ENCODE measurements around the gene ENOX2. TPM values are rescaled to one million over a fixed set of nuclear protein-coding genes. Genes with fewer than 3 reads are reported as not detected.

The ENOX2 gene
- total RNA-seq, 1 donor from 2014 or later: 21.0 TPM

- no peak for DNase-seq (ENCODE audit: low spot score)
Measured at GRCh38 chrX:130885508-130885907, 17.5 kb downstream of the ENOX2 start.

GRCh38 chrX:130884627-130885026, 18.4 kb downstream of the ENOX2 start:
- DNase-seq (ENCODE audit: low spot score): no peak

GRCh38 chrX:130879869-130880268, 23.1 kb downstream of the ENOX2 start:
- DNase-seq (ENCODE audit: low spot score): no peak

- DNase-seq (ENCODE audit: low spot score): no peak
Measured at GRCh38 chrX:130878350-130879341, 24.4 kb downstream of the ENOX2 start.

GRCh38 chrX:130877892-130878341, 25.1 kb downstream of the ENOX2 start:
- DNase-seq (ENCODE audit: low spot score): no peak

GRCh38 chrX:130876226-130876625, 26.8 kb downstream of the ENOX2 start:
- no peak for DNase-seq (ENCODE audit: low spot score)

GRCh38 chrX:130874751-130875150, 28.3 kb downstream of the ENOX2 start:
- no peak for DNase-seq (ENCODE audit: low spot score)

- DNase-seq (ENCODE audit: low spot score): no peak
Measured at GRCh38 chrX:130869239-130869638, 33.8 kb downstream of the ENOX2 start.

- DNase-seq (ENCODE audit: low spot score): no peak
Measured at GRCh38 chrX:130861462-130861861, 41.5 kb downstream of the ENOX2 start.

GRCh38 chrX:130857207-130857606, 45.8 kb downstream of the ENOX2 start:
- no peak for DNase-seq (ENCODE audit: low spot score)

- no peak for DNase-seq (ENCODE audit: low spot score)
Measured at GRCh38 chrX:130851569-130851968, 51.4 kb downstream of the ENOX2 start.

GRCh38 chrX:130848763-130849162, 54.2 kb downstream of the ENOX2 start:
- DNase-seq (ENCODE audit: low spot score): no peak

- DNase-seq (ENCODE audit: low spot score): no peak
Measured at GRCh38 chrX:130846746-130847145, 56.3 kb downstream of the ENOX2 start.

GRCh38 chrX:130841776-130842175, 61.2 kb downstream of the ENOX2 start:
- no peak for DNase-seq (ENCODE audit: low spot score)

- no peak for DNase-seq (ENCODE audit: low spot score)
Measured at GRCh38 chrX:130840345-130840744, 62.7 kb downstream of the ENOX2 start.

- no peak for DNase-seq (ENCODE audit: low spot score)
Measured at GRCh38 chrX:130836447-130836846, 66.6 kb downstream of the ENOX2 start.

GRCh38 chrX:130834830-130835229, 68.2 kb downstream of the ENOX2 start:
- DNase-seq (ENCODE audit: low spot score): no peak

GRCh38 chrX:130834149-130834548, 68.9 kb downstream of the ENOX2 start:
- DNase-seq (ENCODE audit: low spot score): no peak

- DNase-seq (ENCODE audit: low spot score): no peak
Measured at GRCh38 chrX:130831347-130831722, 71.7 kb downstream of the ENOX2 start.

- no peak for DNase-seq (ENCODE audit: low spot score)
Measured at GRCh38 chrX:130830599-130831346, 72.2 kb downstream of the ENOX2 start.

- DNase-seq (ENCODE audit: low spot score): no peak
Measured at GRCh38 chrX:130829526-130830515, 73.2 kb downstream of the ENOX2 start.

Data from ureter (tissue), 1 donor.